A673 (cell line): Measurements from ENCODE around the gene SLC8A3. TPM values are rescaled to one million over a fixed set of nuclear protein-coding genes. Genes with fewer than 3 reads are reported as not detected.

Experiments used
- BruUV-seq: library from RNA; stranded (reverse); fragments of 400-500 nt; replicated peaks from 2 replicates; lab custom pipeline; 2021; lab: Mats Ljungman, UMichigan
- CTCF ChIA-PET: fragments of 300-600 bp; sonication (Branson Sonifier 250); formaldehyde crosslinking; loops from one replicate; lab custom pipeline; 2022; ENCODE audit warnings: antibody characterized with exemption; lab: Charles Lee
- POLR2A ChIA-PET: fragments of 300-600 bp; sonication (Branson Sonifier 250); formaldehyde crosslinking; loops from one replicate; lab custom pipeline; 2022; ENCODE audit warnings: antibody characterized with exemption; ENCODE audit not compliant: low non-redundant PET; lab: Charles Lee
- DNase-seq: peaks from one replicate; pipeline ENCODE4 v3.0.0-alpha.2; 2015; ENCODE audit warnings: low spot score
- H3K27ac ChIP-seq: fragments of 200-600 bp; sonication (generic); 2 replicates; pipeline ENCODE4 v1.5.1; 2016; ENCODE audit warnings: mixed run types, low read depth, mild to moderate bottlenecking, mixed read lengths, antibody characterized with exemption, low read length; ENCODE audit not compliant: poor library complexity, severe bottlenecking
- H3K27me3 ChIP-seq: fragments of 200-600 bp; sonication (generic); replicated peaks from 2 replicates; pipeline ENCODE4 v1.6.1; 2017; ENCODE audit warnings: mixed run types, low read depth, mild to moderate bottlenecking, mixed read lengths, antibody characterized with exemption, low read length; ENCODE audit not compliant: insufficient read depth, poor library complexity
- H3K36me3 ChIP-seq: fragments of 200-600 bp; sonication (generic); 2 replicates; pipeline ENCODE4 v1.6.1; 2016; ENCODE audit warnings: mixed run types, mild to moderate bottlenecking, mixed read lengths, antibody characterized with exemption, low read length; ENCODE audit not compliant: insufficient read depth, poor library complexity, severe bottlenecking
- H3K4me1 ChIP-seq: fragments of 200-600 bp; sonication (generic); 2 replicates; pipeline ENCODE4 v1.6.1; 2017; ENCODE audit warnings: mixed run types, mild to moderate bottlenecking, mixed read lengths, antibody characterized with exemption, low read length; ENCODE audit not compliant: insufficient read depth, poor library complexity, severe bottlenecking
- H3K4me3 ChIP-seq: fragments of 200-600 bp; sonication (generic); 2 replicates; pipeline ENCODE4 v1.5.1; 2016; ENCODE audit warnings: low read depth, mixed run types, mild to moderate bottlenecking, mixed read lengths, low read length; ENCODE audit not compliant: poor library complexity, severe bottlenecking
- H3K9me3 ChIP-seq: fragments of 200-600 bp; sonication (generic); 2 replicates; pipeline ENCODE4 v1.6.1; 2016; ENCODE audit warnings: mixed run types, low read depth, mild to moderate bottlenecking, mixed read lengths, antibody characterized with exemption, low read length; ENCODE audit not compliant: poor library complexity, severe bottlenecking
- EZH2 ChIP-seq: fragments of 200-600 bp; sonication (generic); IDR thresholded peaks from 2 replicates; pipeline ENCODE4 v1.6.1; 2017; ENCODE audit warnings: borderline replicate concordance, low read depth, mild to moderate bottlenecking, mixed read lengths, antibody characterized with exemption, low read length; ENCODE audit not compliant: poor library complexity, severe bottlenecking
- intact Hi-C: fragments of 100-400 bp; cut with micrococcal nuclease; formaldehyde crosslinking; loops from one replicate; pipeline ENCODE4 v1.10.0; 2022; ENCODE audit not compliant: unreplicated experiment
- total RNA-seq: library from RNA; stranded (reverse); gene quantifications from 2 replicates; pipeline ENCODE4 v1.2.3, GENCODE V29; 2021
- TF ChIP-seq, protein P1 (sequence below): fragments of 300-800, 200-600 bp; sonication (generic); conservative IDR thresholded peaks from 2 replicates; pipeline ENCODE4 v1.5.1; 2017; ENCODE audit warnings: low read depth, mild to moderate bottlenecking, antibody characterized with exemption, low read length, moderate library complexity, mixed read lengths

Gene SLC8A3
- total RNA-seq, 1 experiment from 2014 or later: not detected

DNA sequence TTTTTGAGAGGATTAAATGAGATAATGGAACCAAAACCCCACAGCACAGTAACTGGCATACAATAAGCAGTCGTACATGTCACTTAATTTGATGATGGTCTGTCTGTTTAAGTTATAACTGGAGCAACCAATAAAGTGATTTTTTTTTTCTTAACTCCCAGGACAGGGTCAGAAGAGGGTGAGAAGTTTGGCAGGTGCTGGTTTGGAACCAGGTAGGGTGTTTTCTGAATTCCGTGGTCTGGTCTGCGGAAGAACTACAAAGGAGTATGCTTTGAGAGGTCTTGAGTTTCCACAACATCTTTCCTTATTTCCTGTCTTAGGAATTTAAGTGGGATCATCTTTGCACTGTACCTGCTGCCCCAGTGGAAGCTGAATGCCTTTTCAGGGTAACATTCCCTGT lies 111.7 kb downstream of the SLC8A3 start:
- no TSS peak for BruUV-seq
- CTCF ChIA-PET: no interaction called here
- Histone ChIP-seq H3K4me3 (no peak overlapping the region), H3K36me3 (no peaks in the 10 kb centered on the region), H3K4me1 (no peaks in the 10 kb centered on the region), H3K27ac (no peak overlapping the region), H3K9me3 (no peaks in the 10 kb centered on the region), H3K27me3 (peaks cover 39% of the 10 kb centered on the region)
- DNase-seq: no peak
- TF ChIP-seq, protein P1, sequence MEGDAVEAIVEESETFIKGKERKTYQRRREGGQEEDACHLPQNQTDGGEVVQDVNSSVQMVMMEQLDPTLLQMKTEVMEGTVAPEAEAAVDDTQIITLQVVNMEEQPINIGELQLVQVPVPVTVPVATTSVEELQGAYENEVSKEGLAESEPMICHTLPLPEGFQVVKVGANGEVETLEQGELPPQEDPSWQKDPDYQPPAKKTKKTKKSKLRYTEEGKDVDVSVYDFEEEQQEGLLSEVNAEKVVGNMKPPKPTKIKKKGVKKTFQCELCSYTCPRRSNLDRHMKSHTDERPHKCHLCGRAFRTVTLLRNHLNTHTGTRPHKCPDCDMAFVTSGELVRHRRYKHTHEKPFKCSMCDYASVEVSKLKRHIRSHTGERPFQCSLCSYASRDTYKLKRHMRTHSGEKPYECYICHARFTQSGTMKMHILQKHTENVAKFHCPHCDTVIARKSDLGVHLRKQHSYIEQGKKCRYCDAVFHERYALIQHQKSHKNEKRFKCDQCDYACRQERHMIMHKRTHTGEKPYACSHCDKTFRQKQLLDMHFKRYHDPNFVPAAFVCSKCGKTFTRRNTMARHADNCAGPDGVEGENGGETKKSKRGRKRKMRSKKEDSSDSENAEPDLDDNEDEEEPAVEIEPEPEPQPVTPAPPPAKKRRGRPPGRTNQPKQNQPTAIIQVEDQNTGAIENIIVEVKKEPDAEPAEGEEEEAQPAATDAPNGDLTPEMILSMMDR: no peak
- no peak for TF ChIP-seq EZH2
- intact Hi-C loops: no loop called here
- POLR2A ChIA-PET: no interaction called here

DNA sequence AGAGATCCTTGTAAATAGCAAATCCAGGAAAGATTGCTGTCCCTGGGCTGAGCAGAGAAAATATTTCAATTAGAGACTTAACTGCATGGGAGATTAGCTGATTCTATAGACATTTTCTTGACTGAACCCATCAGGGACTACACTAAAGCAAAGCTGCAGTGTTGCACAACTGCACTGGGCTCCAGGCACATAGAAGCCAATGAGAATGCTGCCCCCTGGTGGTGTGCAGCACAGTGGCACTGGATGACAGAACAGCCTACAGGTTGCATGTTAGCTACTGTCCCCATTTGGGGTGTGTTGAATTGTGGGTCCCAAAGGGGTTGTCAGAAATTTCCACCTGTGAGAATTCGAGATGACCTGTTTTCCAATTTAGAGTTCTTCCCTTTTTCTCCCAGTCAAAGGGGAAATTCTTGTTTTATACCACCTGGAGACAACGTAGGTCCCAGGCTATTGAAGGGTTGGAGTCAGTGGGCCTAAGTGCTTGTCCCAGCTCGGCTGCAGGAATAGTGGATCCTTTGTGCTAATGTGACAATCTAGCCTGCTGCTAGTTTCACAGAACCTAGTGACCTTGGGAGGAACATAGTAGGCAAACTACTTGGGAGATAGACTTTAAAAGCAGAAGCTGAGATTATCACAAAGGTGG lies 114.7 kb downstream of the SLC8A3 start:
- no peak overlapping the region for H3K4me3 ChIP-seq
- no peaks in the 10 kb centered on the region for H3K36me3 ChIP-seq
- no peak for TF ChIP-seq EZH2
- TF ChIP-seq, protein P1: peak; percentile 93
- ChIA-PET CTCF (interaction anchor here (1.3 kb wide), 1 partner anchor 255 kb away, joined by 5 read pairs; no protein-coding TSS in a partner anchor), POLR2A (no interaction called here)
- peaks cover 51% of the 10 kb centered on the region for H3K27me3 ChIP-seq
- peak; percentile 79 for DNase-seq
- no TSS peak for BruUV-seq
- intact Hi-C loops: loop anchor here (1.0 kb wide), 1 partner anchor 255 kb away; no protein-coding TSS in a partner anchor
- H3K9me3 ChIP-seq: no peaks in the 10 kb centered on the region
- no peaks in the 10 kb centered on the region for H3K4me1 ChIP-seq
- H3K27ac ChIP-seq: no peak overlapping the region

DNA sequence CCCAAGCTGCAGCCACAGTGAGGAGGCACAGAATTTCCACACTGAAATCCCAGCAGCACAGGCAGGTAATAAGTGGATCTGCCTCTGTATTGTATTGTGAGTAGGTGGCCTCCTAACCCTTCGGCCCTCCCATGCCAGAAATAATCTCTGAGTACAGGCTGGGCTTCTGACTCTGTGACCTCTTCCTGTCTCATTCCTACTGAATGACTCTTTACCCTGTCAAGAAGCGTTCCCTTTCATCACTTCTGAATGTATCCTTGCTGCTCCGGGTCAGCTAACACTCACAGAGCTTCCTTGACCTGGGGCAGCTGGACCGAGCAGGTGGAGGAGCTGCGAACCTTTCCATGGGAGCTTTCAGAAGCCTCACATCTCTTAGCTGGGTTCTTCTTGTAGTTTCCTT lies 119.6 kb downstream of the SLC8A3 start:
- Histone ChIP-seq H3K4me1 (no peaks in the 10 kb centered on the region), H3K9me3 (no peaks in the 10 kb centered on the region), H3K27me3 (peaks cover 63% of the 10 kb centered on the region), H3K36me3 (no peaks in the 10 kb centered on the region), H3K4me3 (no peak overlapping the region), H3K27ac (no peak overlapping the region)
- POLR2A ChIA-PET: no interaction called here
- no peak for DNase-seq
- CTCF ChIA-PET: no interaction called here
- TF ChIP-seq, protein P1: no peak
- no peak for TF ChIP-seq EZH2
- BruUV-seq: no TSS peak
- intact Hi-C loops: no loop called here
